GM12865 (cell line): Measurements from ENCODE around the gene KLHL22.

ENCODE experiments used
- DNase-seq: peaks from one replicate; pipeline ENCODE4 v3.0.0; 2010; ENCODE audit warnings: low read depth
- H3K4me3 ChIP-seq: 2 replicates; pipeline ENCODE4 v1.5.1; 2011; ENCODE audit warnings: mild to moderate bottlenecking, low read depth, low read length, control low read depth
- TF ChIP-seq, protein P1 (sequence below): IDR thresholded peaks from 2 replicates; pipeline ENCODE4 v1.5.1; 2011; ENCODE audit warnings: low read length, control low read depth, low read depth, inconsistent platforms; ENCODE audit not compliant: insufficient read depth; ENCODE audit errors: missing control alignments

Gene KLHL22

GRCh38 chr22:20424568-20424931, 71.0 kb downstream of the KLHL22 start:
- TF ChIP-seq, protein P1, sequence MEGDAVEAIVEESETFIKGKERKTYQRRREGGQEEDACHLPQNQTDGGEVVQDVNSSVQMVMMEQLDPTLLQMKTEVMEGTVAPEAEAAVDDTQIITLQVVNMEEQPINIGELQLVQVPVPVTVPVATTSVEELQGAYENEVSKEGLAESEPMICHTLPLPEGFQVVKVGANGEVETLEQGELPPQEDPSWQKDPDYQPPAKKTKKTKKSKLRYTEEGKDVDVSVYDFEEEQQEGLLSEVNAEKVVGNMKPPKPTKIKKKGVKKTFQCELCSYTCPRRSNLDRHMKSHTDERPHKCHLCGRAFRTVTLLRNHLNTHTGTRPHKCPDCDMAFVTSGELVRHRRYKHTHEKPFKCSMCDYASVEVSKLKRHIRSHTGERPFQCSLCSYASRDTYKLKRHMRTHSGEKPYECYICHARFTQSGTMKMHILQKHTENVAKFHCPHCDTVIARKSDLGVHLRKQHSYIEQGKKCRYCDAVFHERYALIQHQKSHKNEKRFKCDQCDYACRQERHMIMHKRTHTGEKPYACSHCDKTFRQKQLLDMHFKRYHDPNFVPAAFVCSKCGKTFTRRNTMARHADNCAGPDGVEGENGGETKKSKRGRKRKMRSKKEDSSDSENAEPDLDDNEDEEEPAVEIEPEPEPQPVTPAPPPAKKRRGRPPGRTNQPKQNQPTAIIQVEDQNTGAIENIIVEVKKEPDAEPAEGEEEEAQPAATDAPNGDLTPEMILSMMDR = no peak
- no peak overlapping the region for H3K4me3 ChIP-seq
- no peak for DNase-seq

GRCh38 chr22:20423906-20424551, 71.6 kb downstream of the KLHL22 start:
- TF ChIP-seq, protein P1 = no peak
- no peak for DNase-seq
- H3K4me3 ChIP-seq = no peak overlapping the region

GRCh38 chr22:20423008-20423905, 72.3 kb downstream of the KLHL22 start:
- no peak for DNase-seq
- no peak overlapping the region for H3K4me3 ChIP-seq
- TF ChIP-seq, protein P1 = no peak

- no peak overlapping the region for H3K4me3 ChIP-seq
- TF ChIP-seq, protein P1 = no peak
- DNase-seq = no peak
Measured at GRCh38 chr22:20422271-20423007, 73.2 kb downstream of the KLHL22 start.

GRCh38 chr22:20421507-20421874, 74.1 kb downstream of the KLHL22 start:
- no peak overlapping the region for H3K4me3 ChIP-seq
- TF ChIP-seq, protein P1 = no peak
- DNase-seq = no peak

- DNase-seq = no peak
- TF ChIP-seq, protein P1 = no peak
- H3K4me3 ChIP-seq = no peak overlapping the region
Measured at GRCh38 chr22:20420157-20420842, 75.3 kb downstream of the KLHL22 start.
